Measurements from ENCODE around the gene DHCR24.

GRCh38 chr1:54892586-54892985 lies 5.6 kb upstream of the DHCR24 start:
- no peak for TF ChIP-seq CTCF (IDR thresholded peaks at IDR 0.05 in 8 of 11, conservative IDR thresholded peaks at IDR 0.05 in 3 of 11)
- no peak for TF ChIP-seq POLR2A (IDR thresholded peaks at IDR 0.05)

Data from spleen (tissue), 7 donors.